Nephron progenitor cell (in vitro differentiated cells): ENCODE measurements around the gene PLXNA2.

Source experiments
- DNase-seq: peaks from one replicate; pipeline ENCODE4 v3.0.0; 2021
- H3K27ac Mint-ChIP-seq: 2 replicates; pipeline ENCODE4 v1.8.0; 2021; ENCODE audit warnings: mild to moderate bottlenecking, moderate library complexity, mixed read lengths
- H3K27me3 Mint-ChIP-seq: 2 replicates; pipeline ENCODE4 v1.8.0; 2021; ENCODE audit warnings: mild to moderate bottlenecking, low read depth, mixed read lengths; ENCODE audit not compliant: poor library complexity
- H3K36me3 Mint-ChIP-seq: 2 replicates; pipeline ENCODE4 v1.8.0; 2021; ENCODE audit warnings: low read depth, mixed read lengths
- H3K4me1 Mint-ChIP-seq: 2 replicates; pipeline ENCODE4 v1.8.0; 2021; ENCODE audit warnings: mixed read lengths
- H3K4me3 Mint-ChIP-seq: 2 replicates; pipeline ENCODE4 v1.8.0; 2021; ENCODE audit warnings: mild to moderate bottlenecking, moderate library complexity, mixed read lengths
- H3K9me3 Mint-ChIP-seq: 2 replicates; pipeline ENCODE4 v1.8.0; 2021; ENCODE audit warnings: mild to moderate bottlenecking, moderate library complexity, mixed read lengths
- CTCF ChIP-seq: fragments of 200-600 bp; sonication (generic); IDR thresholded peaks from 2 replicates; pipeline ENCODE4 v1.5.0; 2021; ENCODE audit warnings: antibody characterized with exemption

Gene PLXNA2

GRCh38 chr1:208028526-208028925, 215.7 kb downstream of the PLXNA2 start:
- no peak for DNase-seq
- Mint-ChIP-seq H3K36me3 (peaks cover 77% of the 10 kb centered on the region), H3K27ac (no peak overlapping the region), H3K27me3 (peaks cover 3% of the 10 kb centered on the region), H3K4me3 (no peak overlapping the region), H3K4me1 (peaks cover 10% of the 10 kb centered on the region), H3K9me3 (no peaks in the 10 kb centered on the region)
- no peak for TF ChIP-seq CTCF

- Mint-ChIP-seq H3K36me3 (peaks cover 70% of the 10 kb centered on the region), H3K4me3 (no peak overlapping the region), H3K9me3 (no peaks in the 10 kb centered on the region), H3K4me1 (peaks cover 16% of the 10 kb centered on the region), H3K27me3 (peaks cover 3% of the 10 kb centered on the region), H3K27ac (no peak overlapping the region)
- TF ChIP-seq CTCF, result no peak
- DNase-seq, result no peak
These were observed 216.3 kb downstream of the PLXNA2 start for GRCh38 chr1:208027861-208028260.

- Mint-ChIP-seq H3K9me3 (no peaks in the 10 kb centered on the region), H3K4me1 (peaks cover 23% of the 10 kb centered on the region), H3K36me3 (peaks cover 62% of the 10 kb centered on the region), H3K27me3 (peaks cover 3% of the 10 kb centered on the region), H3K4me3 (no peak overlapping the region), H3K27ac (no peak overlapping the region)
- TF ChIP-seq CTCF, result no peak
- no peak for DNase-seq
These were observed 217.2 kb downstream of the PLXNA2 start for GRCh38 chr1:208026880-208027438.

- H3K27ac Mint-ChIP-seq, result no peak overlapping the region
- peaks cover 20% of the 10 kb centered on the region for H3K4me1 Mint-ChIP-seq
- H3K4me3 Mint-ChIP-seq, result no peak overlapping the region
- H3K27me3 Mint-ChIP-seq, result peaks cover 10% of the 10 kb centered on the region
- no peak for TF ChIP-seq CTCF
- no peak for DNase-seq
- no peaks in the 10 kb centered on the region for H3K9me3 Mint-ChIP-seq
- H3K36me3 Mint-ChIP-seq, result peaks cover 51% of the 10 kb centered on the region
These were observed 219.2 kb downstream of the PLXNA2 start for GRCh38 chr1:208025031-208025430.

GRCh38 chr1:208024406-208024805, 219.8 kb downstream of the PLXNA2 start:
- DNase-seq, result no peak
- Mint-ChIP-seq H3K9me3 (no peaks in the 10 kb centered on the region), H3K27me3 (peaks cover 14% of the 10 kb centered on the region), H3K36me3 (peaks cover 45% of the 10 kb centered on the region), H3K27ac (no peak overlapping the region), H3K4me3 (no peak overlapping the region), H3K4me1 (peaks cover 16% of the 10 kb centered on the region)
- no peak for TF ChIP-seq CTCF

- H3K4me3 Mint-ChIP-seq, result no peak overlapping the region
- TF ChIP-seq CTCF, result no peak
- peaks cover 16% of the 10 kb centered on the region for H3K4me1 Mint-ChIP-seq
- H3K9me3 Mint-ChIP-seq, result no peaks in the 10 kb centered on the region
- H3K27ac Mint-ChIP-seq, result no peak overlapping the region
- no peaks in the 10 kb centered on the region for H3K36me3 Mint-ChIP-seq
- no peak for DNase-seq
- peaks cover 17% of the 10 kb centered on the region for H3K27me3 Mint-ChIP-seq
These were observed 224.9 kb downstream of the PLXNA2 start for GRCh38 chr1:208019257-208019656.
